HEK293 (cell line): ENCODE results near the gene CCDC158.

ENCODE experiments used
- CTCF ChIA-PET: fragments of 350-600 bp; formaldehyde crosslinking; extraction: SDS; loops from one replicate; lab custom pipeline; 2021; ENCODE audit warnings: antibody characterized with exemption; lab: Yijun Ruan, JAX
- POLR2A ChIA-PET: fragments of 300-600 bp; formaldehyde crosslinking; extraction: SDS; loops from one replicate; lab custom pipeline; 2020; ENCODE audit warnings: antibody characterized with exemption, inconsistent platforms; lab: Yijun Ruan, JAX
- H3K27ac ChIP-seq: fragments of 200-500 bp; sonication (Bioruptor generic); 2 replicates; pipeline ENCODE4 v1.5.1; 2014; ENCODE audit warnings: low read depth, low read length, control low read depth, inconsistent platforms; ENCODE audit errors: extremely low read depth
- H3K36me3 ChIP-seq, 2 experiments: fragments of 200-500 bp in 1 of 2; sonication (Bioruptor generic) in 1 of 2; 1 replicate in 1 of 2; 2 replicates in 1 of 2; pipeline ENCODE4 v1.5.1; 2014 to 2017; ENCODE audit warnings: inconsistent platforms in 2 of 2, low read length in 2 of 2; ENCODE audit not compliant: control insufficient read depth in 2 of 2, insufficient read depth in 1 of 2
- H3K4me1 ChIP-seq: fragments of 200-500 bp; sonication (Bioruptor generic); 2 replicates; pipeline ENCODE4 v1.5.1; 2014; ENCODE audit warnings: mild to moderate bottlenecking, low read length, inconsistent platforms; ENCODE audit not compliant: control insufficient read depth, insufficient read depth
- H3K4me3 ChIP-seq: 2 replicates; pipeline ENCODE4 v1.5.1; 2011; ENCODE audit warnings: low read depth, mild to moderate bottlenecking, control low read depth, low read length, moderate library complexity
- H3K9me3 ChIP-seq: fragments of 200-500 bp; sonication (Bioruptor generic); 2 replicates; pipeline ENCODE4 v1.5.1; 2014; ENCODE audit warnings: low read depth, low read length, inconsistent platforms; ENCODE audit not compliant: control insufficient read depth, insufficient read depth
- HOXD13 ChIP-seq: sonication (generic); formaldehyde crosslinking; IDR thresholded peaks from 2 replicates; pipeline ENCODE4 v1.8.0; 2022; ENCODE audit warnings: missing genetic modification reagents, borderline replicate concordance
- KLF1 ChIP-seq: fragments of 450-650 bp; formaldehyde crosslinking; IDR thresholded peaks from 2 replicates; pipeline ENCODE4 v1.5.1; 2016; ENCODE audit warnings: missing biosample characterization, missing genetic modification characterization
- RBAK ChIP-seq: fragments of 450-650 bp; formaldehyde crosslinking; IDR thresholded peaks from 2 replicates; pipeline ENCODE4 v1.5.1; 2016; ENCODE audit warnings: missing biosample characterization, missing genetic modification characterization
- YY2 ChIP-seq: fragments of 450-650 bp; formaldehyde crosslinking; IDR thresholded peaks from 2 replicates; pipeline ENCODE4 v1.5.1; 2016; ENCODE audit warnings: missing biosample characterization, missing genetic modification characterization
- ZNF114 ChIP-seq: fragments of 450-650 bp; formaldehyde crosslinking; IDR thresholded peaks from 2 replicates; pipeline ENCODE4 v1.5.0; 2017; ENCODE audit warnings: missing biosample characterization, missing genetic modification characterization
- ZNF140 ChIP-seq: fragments of 450-650 bp; formaldehyde crosslinking; IDR thresholded peaks from 2 replicates; pipeline ENCODE4 v1.5.1; 2016; ENCODE audit warnings: missing biosample characterization, missing genetic modification characterization
- ZNF214 ChIP-seq: fragments of 450-650 bp; formaldehyde crosslinking; IDR thresholded peaks from 2 replicates; pipeline ENCODE4 v1.5.1; 2017; ENCODE audit warnings: missing biosample characterization, mild to moderate bottlenecking, missing genetic modification characterization, borderline replicate concordance
- ZNF23 ChIP-seq: fragments of 450-650 bp; formaldehyde crosslinking; IDR thresholded peaks from 2 replicates; pipeline ENCODE4 v1.5.1; 2016; ENCODE audit warnings: missing biosample characterization, missing genetic modification characterization, borderline replicate concordance
- ZNF324 ChIP-seq: fragments of 450-650 bp; formaldehyde crosslinking; IDR thresholded peaks from 2 replicates; pipeline ENCODE4 v1.5.1; 2016; ENCODE audit warnings: missing biosample characterization, missing genetic modification characterization
- ZNF354C ChIP-seq: fragments of 450-650 bp; formaldehyde crosslinking; IDR thresholded peaks from 2 replicates; pipeline ENCODE4 v1.5.1; 2016; ENCODE audit warnings: missing biosample characterization, missing genetic modification characterization, low read depth, borderline replicate concordance
- ZNF391 ChIP-seq: fragments of 450-650 bp; formaldehyde crosslinking; IDR thresholded peaks from 2 replicates; pipeline ENCODE4 v1.5.1; 2016; ENCODE audit warnings: low read depth, missing biosample characterization, missing genetic modification characterization, borderline replicate concordance
- ZNF837 ChIP-seq: fragments of 450-650 bp; formaldehyde crosslinking; IDR thresholded peaks from 2 replicates; pipeline ENCODE4 v1.5.1; 2016; ENCODE audit warnings: missing biosample characterization, missing genetic modification characterization
- TF ChIP-seq, protein P1 (sequence below): fragments of 450-650 bp; formaldehyde crosslinking; IDR thresholded peaks from 2 replicates; pipeline ENCODE4 v1.5.1; 2017; ENCODE audit warnings: missing biosample characterization, missing genetic modification characterization
- TF ChIP-seq, protein P2 (sequence below): fragments of 450-650 bp; formaldehyde crosslinking; IDR thresholded peaks from 2 replicates; pipeline ENCODE4 v1.5.1; 2016; ENCODE audit warnings: missing biosample characterization, missing genetic modification characterization
- TF ChIP-seq, protein P3 (sequence below): fragments of 450-650 bp; formaldehyde crosslinking; IDR thresholded peaks from 2 replicates; pipeline ENCODE4 v1.5.1; 2016; ENCODE audit warnings: missing biosample characterization, missing genetic modification characterization
- TF ChIP-seq, protein P4 (sequence below): fragments of 450-650 bp; formaldehyde crosslinking; IDR thresholded peaks from 2 replicates; pipeline ENCODE4 v1.5.1; 2017; ENCODE audit warnings: missing biosample characterization, missing genetic modification characterization
- TF ChIP-seq, protein P5 (sequence below): fragments of 450-650 bp; formaldehyde crosslinking; IDR thresholded peaks from 2 replicates; pipeline ENCODE4 v1.5.1; 2016; ENCODE audit warnings: missing biosample characterization, missing genetic modification characterization
- TF ChIP-seq, protein P6 (sequence below): fragments of 450-650 bp; formaldehyde crosslinking; IDR thresholded peaks from 2 replicates; pipeline ENCODE4 v1.5.1; 2017; ENCODE audit warnings: missing biosample characterization, missing genetic modification characterization
- TF ChIP-seq, protein P7 (sequence below): fragments of 450-650 bp; formaldehyde crosslinking; IDR thresholded peaks from 2 replicates; pipeline ENCODE4 v1.5.1; 2017; ENCODE audit warnings: missing biosample characterization, missing genetic modification characterization
- TF ChIP-seq, protein P8 (sequence below): fragments of 450-650 bp; formaldehyde crosslinking; IDR thresholded peaks from 2 replicates; pipeline ENCODE4 v1.5.1; 2016; ENCODE audit warnings: missing biosample characterization, missing genetic modification characterization

CCDC158 gene

DNA sequence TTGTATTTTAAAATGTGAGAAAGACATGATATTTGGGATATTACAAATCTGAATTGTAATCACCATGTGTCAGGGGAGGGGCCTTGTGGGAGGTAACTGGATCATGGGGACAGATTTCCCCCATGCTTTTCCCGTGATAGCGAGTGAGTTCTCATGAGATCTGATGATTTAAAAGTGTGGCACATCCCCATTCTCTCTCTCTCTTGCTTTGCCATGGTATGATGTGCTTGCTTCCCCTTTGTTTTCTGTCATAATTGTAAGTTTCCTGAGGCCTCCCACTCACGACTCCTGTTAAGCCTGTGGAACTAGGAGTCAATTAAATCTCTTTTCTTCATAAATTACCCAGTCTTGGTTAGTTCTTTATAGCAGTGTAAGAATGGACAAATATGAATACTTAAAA is 39.0 kb downstream of the CCDC158 start:
- TF ChIP-seq, protein P1, sequence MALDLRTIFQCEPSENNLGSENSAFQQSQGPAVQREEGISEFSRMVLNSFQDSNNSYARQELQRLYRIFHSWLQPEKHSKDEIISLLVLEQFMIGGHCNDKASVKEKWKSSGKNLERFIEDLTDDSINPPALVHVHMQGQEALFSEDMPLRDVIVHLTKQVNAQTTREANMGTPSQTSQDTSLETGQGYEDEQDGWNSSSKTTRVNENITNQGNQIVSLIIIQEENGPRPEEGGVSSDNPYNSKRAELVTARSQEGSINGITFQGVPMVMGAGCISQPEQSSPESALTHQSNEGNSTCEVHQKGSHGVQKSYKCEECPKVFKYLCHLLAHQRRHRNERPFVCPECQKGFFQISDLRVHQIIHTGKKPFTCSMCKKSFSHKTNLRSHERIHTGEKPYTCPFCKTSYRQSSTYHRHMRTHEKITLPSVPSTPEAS: no peak
- TF ChIP-seq RBAK (tag by site-specific recombination): no peak
- TF ChIP-seq, protein P2, sequence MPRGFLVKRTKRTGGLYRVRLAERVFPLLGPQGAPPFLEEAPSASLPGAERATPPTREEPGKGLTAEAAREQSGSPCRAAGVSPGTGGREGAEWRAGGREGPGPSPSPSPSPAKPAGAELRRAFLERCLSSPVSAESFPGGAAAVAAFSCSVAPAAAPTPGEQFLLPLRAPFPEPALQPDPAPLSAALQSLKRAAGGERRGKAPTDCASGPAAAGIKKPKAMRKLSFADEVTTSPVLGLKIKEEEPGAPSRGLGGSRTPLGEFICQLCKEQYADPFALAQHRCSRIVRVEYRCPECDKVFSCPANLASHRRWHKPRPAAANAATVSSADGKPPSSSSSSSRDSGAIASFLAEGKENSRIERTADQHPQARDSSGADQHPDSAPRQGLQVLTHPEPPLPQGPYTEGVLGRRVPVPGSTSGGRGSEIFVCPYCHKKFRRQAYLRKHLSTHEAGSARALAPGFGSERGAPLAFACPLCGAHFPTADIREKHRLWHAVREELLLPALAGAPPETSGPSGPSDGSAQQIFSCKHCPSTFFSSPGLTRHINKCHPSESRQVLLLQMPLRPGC (tag by site-specific recombination): no peak
- no peak for TF ChIP-seq KLF1 (tag by site-specific recombination)
- TF ChIP-seq, protein P3, sequence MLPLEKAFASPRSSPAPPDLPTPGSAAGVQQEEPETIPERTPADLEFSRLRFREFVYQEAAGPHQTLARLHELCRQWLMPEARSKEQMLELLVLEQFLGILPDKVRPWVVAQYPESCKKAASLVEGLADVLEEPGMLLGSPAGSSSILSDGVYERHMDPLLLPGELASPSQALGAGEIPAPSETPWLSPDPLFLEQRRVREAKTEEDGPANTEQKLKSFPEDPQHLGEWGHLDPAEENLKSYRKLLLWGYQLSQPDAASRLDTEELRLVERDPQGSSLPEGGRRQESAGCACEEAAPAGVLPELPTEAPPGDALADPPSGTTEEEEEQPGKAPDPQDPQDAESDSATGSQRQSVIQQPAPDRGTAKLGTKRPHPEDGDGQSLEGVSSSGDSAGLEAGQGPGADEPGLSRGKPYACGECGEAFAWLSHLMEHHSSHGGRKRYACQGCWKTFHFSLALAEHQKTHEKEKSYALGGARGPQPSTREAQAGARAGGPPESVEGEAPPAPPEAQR (tag by site-specific recombination): no peak
- TF ChIP-seq, protein P4, sequence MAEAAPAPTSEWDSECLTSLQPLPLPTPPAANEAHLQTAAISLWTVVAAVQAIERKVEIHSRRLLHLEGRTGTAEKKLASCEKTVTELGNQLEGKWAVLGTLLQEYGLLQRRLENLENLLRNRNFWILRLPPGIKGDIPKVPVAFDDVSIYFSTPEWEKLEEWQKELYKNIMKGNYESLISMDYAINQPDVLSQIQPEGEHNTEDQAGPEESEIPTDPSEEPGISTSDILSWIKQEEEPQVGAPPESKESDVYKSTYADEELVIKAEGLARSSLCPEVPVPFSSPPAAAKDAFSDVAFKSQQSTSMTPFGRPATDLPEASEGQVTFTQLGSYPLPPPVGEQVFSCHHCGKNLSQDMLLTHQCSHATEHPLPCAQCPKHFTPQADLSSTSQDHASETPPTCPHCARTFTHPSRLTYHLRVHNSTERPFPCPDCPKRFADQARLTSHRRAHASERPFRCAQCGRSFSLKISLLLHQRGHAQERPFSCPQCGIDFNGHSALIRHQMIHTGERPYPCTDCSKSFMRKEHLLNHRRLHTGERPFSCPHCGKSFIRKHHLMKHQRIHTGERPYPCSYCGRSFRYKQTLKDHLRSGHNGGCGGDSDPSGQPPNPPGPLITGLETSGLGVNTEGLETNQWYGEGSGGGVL: no peak
- TF ChIP-seq ZNF391: no peak
- TF ChIP-seq ZNF214 (tag by site-specific recombination): no peak
- TF ChIP-seq, protein P5, sequence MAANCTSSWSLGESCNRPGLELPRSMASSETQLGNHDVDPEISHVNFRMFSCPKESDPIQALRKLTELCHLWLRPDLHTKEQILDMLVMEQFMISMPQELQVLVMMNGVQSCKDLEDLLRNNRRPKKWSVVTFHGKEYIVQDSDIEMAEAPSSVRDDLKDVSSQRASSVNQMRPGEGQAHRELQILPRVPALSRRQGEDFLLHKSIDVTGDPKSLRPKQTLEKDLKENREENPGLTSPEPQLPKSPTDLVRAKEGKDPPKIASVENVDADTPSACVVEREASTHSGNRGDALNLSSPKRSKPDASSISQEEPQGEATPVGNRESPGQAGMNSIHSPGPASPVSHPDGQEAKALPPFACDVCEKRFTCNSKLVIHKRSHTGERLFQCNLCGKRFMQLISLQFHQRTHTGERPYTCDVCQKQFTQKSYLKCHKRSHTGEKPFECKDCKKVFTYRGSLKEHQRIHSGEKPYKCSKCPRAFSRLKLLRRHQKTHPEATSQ (tag by site-specific recombination): no peak
- TF ChIP-seq, protein P6, sequence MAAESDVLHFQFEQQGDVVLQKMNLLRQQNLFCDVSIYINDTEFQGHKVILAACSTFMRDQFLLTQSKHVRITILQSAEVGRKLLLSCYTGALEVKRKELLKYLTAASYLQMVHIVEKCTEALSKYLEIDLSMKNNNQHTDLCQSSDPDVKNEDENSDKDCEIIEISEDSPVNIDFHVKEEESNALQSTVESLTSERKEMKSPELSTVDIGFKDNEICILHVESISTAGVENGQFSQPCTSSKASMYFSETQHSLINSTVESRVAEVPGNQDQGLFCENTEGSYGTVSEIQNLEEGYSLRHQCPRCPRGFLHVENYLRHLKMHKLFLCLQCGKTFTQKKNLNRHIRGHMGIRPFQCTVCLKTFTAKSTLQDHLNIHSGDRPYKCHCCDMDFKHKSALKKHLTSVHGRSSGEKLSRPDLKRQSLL: no peak
- no peak for TF ChIP-seq ZNF23 (tag by site-specific recombination)
- TF ChIP-seq HOXD13 (CRISPR knock-in tag): no peak
- no peak for TF ChIP-seq ZNF354C (tag by site-specific recombination)
- no peak for TF ChIP-seq ZNF114
- TF ChIP-seq, protein P7, sequence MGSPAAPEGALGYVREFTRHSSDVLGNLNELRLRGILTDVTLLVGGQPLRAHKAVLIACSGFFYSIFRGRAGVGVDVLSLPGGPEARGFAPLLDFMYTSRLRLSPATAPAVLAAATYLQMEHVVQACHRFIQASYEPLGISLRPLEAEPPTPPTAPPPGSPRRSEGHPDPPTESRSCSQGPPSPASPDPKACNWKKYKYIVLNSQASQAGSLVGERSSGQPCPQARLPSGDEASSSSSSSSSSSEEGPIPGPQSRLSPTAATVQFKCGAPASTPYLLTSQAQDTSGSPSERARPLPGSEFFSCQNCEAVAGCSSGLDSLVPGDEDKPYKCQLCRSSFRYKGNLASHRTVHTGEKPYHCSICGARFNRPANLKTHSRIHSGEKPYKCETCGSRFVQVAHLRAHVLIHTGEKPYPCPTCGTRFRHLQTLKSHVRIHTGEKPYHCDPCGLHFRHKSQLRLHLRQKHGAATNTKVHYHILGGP (tag by site-specific recombination): no peak
- TF ChIP-seq, protein P8, sequence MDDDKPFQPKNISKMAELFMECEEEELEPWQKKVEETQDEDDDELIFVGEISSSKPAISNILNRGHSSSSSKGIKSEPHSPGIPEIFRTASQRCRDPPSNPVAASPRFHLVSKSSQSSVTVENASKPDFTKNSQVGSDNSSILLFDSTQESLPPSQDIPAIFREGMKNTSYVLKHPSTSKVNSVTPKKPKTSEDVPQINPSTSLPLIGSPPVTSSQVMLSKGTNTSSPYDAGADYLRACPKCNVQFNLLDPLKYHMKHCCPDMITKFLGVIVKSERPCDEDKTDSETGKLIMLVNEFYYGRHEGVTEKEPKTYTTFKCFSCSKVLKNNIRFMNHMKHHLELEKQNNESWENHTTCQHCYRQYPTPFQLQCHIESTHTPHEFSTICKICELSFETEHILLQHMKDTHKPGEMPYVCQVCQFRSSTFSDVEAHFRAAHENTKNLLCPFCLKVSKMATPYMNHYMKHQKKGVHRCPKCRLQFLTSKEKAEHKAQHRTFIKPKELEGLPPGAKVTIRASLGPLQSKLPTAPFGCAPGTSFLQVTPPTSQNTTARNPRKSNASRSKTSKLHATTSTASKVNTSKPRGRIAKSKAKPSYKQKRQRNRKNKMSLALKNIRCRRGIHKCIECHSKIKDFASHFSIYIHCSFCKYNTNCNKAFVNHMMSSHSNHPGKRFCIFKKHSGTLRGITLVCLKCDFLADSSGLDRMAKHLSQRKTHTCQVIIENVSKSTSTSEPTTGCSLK (tag by site-specific recombination): no peak
- TF ChIP-seq ZNF837 (tag by site-specific recombination): no peak
- no peak for TF ChIP-seq YY2 (tag by site-specific recombination)
- TF ChIP-seq ZNF324 (tag by site-specific recombination): no peak
- no peak for TF ChIP-seq ZNF140 (tag by site-specific recombination)
- Histone ChIP-seq H3K36me3 (no peaks in the 10 kb centered on the region), H3K4me3 (no peak overlapping the region), H3K27ac (no peak overlapping the region), H3K9me3 (no peaks in the 10 kb centered on the region), H3K4me1 (peaks cover 2% of the 10 kb centered on the region; the same call in 1 of the 2 replicates)
- POLR2A ChIA-PET: no interaction called here
- CTCF ChIA-PET: interaction anchor here (1.1 kb wide), 1 partner anchor 202 kb away, joined by 3 read pairs; no protein-coding TSS in a partner anchor
